Body of pancreas (tissue), 4 donors: Measurements from ENCODE around the gene FOXP1.

Experiments used
- CTCF ChIP-seq, 7 experiments: fragments of 450-650 bp in 4 of 7; fragments of 200-600 bp in 3 of 7; sonication (generic) in 3 of 7; IDR thresholded peaks; one replicate each; pipeline ENCODE4 v1.5.1; 2016 to 2019; ENCODE audit warnings: antibody characterized with exemption in 7 of 7
- POLR2A ChIP-seq, 3 donors: fragments of 450-650 bp; IDR thresholded peaks; one replicate each; pipeline ENCODE4 v1.6.1; 2016; ENCODE audit warnings: antibody characterized with exemption in 3 of 3, mild to moderate bottlenecking in 2 of 3

GRCh38 chr3:71374582-71374981, 208.9 kb downstream of the FOXP1 start:
- no peak for TF ChIP-seq CTCF (IDR thresholded peaks at IDR 0.05)
- no peak for TF ChIP-seq POLR2A (IDR thresholded peaks at IDR 0.05)
